Endothelial cell of umbilical vein (primary cell): Measurements from ENCODE around the gene VSX2. TPM values are rescaled to one million over a fixed set of nuclear protein-coding genes. Genes with fewer than 3 reads are reported as not detected.

Source experiments
- BruUV-seq: library from RNA; stranded (reverse); fragments of 400-500 nt; replicated peaks from 2 replicates; lab custom pipeline; 2021; lab: Mats Ljungman, UMichigan
- CTCF ChIA-PET: fragments of 300-600, 350-600 bp; sonication (Branson Sonifier 250); formaldehyde crosslinking; loops from one replicate; lab custom pipeline; 2021; ENCODE audit warnings: antibody characterized with exemption, inconsistent platforms; lab: Charles Lee
- POLR2A ChIA-PET: fragments of 300-600, 350-600 bp; sonication (Branson Sonifier 250); formaldehyde crosslinking; loops from one replicate; lab custom pipeline; 2021; ENCODE audit warnings: antibody characterized with exemption, inconsistent platforms; lab: Charles Lee
- DNase-seq: peaks from one replicate; pipeline ENCODE4 v3.0.0-alpha.2; 2011; ENCODE audit warnings: low read depth, low spot score
- FAIRE-seq: peaks from 2 replicates; lab custom pipeline; 2011; peaks lifted over from hg19 to GRCh38; lab: Jason Lieb, UNC
- H2AFZ ChIP-seq: 2 replicates; pipeline ENCODE4 v1.6.0; 2012; ENCODE audit warnings: low read depth, low read length, control low read depth, inconsistent platforms
- H3K27ac ChIP-seq: 2 replicates; pipeline ENCODE4 v1.5.1; 2011; ENCODE audit warnings: low read depth, mild to moderate bottlenecking, control low read depth, low read length, moderate library complexity; ENCODE audit not compliant: insufficient read depth
- H3K27me3 ChIP-seq, 2 experiments: 2 replicates each; pipeline versions ENCODE4 v1.6.0 to v1.6.1; 2011; ENCODE audit warnings: low read length in 2 of 2, mixed read lengths in 1 of 2; ENCODE audit not compliant: control insufficient read depth in 2 of 2, insufficient read depth in 2 of 2
- H3K36me3 ChIP-seq, 2 experiments: 2 replicates in 1 of 2; 3 replicates in 1 of 2; pipeline ENCODE4 v1.5.1; 2011; ENCODE audit warnings: low read length in 2 of 2, mild to moderate bottlenecking in 1 of 2, moderate library complexity in 1 of 2; ENCODE audit not compliant: control insufficient read depth in 2 of 2, insufficient read depth in 2 of 2; ENCODE audit errors: extremely low read depth in 1 of 2
- H3K4me1 ChIP-seq: 3 replicates; pipeline ENCODE4 v1.5.1; 2011; ENCODE audit warnings: mild to moderate bottlenecking, low read length; ENCODE audit not compliant: control insufficient read depth, insufficient read depth; ENCODE audit errors: extremely low read depth
- H3K4me2 ChIP-seq: 2 replicates; pipeline ENCODE4 v1.6.1; 2011; ENCODE audit warnings: low read length, control low read depth, mixed read lengths; ENCODE audit not compliant: insufficient read depth
- H3K4me3 ChIP-seq, 3 experiments: fragments of 200-600 bp in 1 of 3; sonication (generic), shearing (Covaris generic) in 1 of 3; replicated peaks in 1 of 3; 2 replicates each; pipeline ENCODE4 v1.5.1; 2011 to 2016; ENCODE audit warnings: control low read depth in 3 of 3, low read length in 3 of 3, mild to moderate bottlenecking in 2 of 3, inconsistent platforms in 1 of 3, low read depth in 1 of 3, moderate library complexity in 1 of 3; ENCODE audit not compliant: insufficient read depth in 1 of 3
- H3K79me2 ChIP-seq: 2 replicates; pipeline ENCODE4 v1.6.0; 2012; ENCODE audit warnings: low read length, inconsistent platforms; ENCODE audit not compliant: control insufficient read depth, insufficient read depth
- H3K9ac ChIP-seq: replicated peaks from 2 replicates; pipeline ENCODE3; 2011; ENCODE audit warnings: low read length, control low read depth; ENCODE audit not compliant: insufficient read depth; ENCODE audit errors: extremely low read depth
- H3K9me1 ChIP-seq: replicated peaks from 3 replicates; pipeline ENCODE4 v1.6.0; 2011; ENCODE audit warnings: mild to moderate bottlenecking, low read length; ENCODE audit not compliant: control insufficient read depth, insufficient read depth; ENCODE audit errors: extremely low read depth
- H3K9me3 ChIP-seq: replicated peaks from 2 replicates; pipeline ENCODE4 v1.5.1; 2012; ENCODE audit warnings: low read length, inconsistent platforms; ENCODE audit not compliant: control insufficient read depth, insufficient read depth
- H4K20me1 ChIP-seq: replicated peaks from 2 replicates; pipeline ENCODE3; 2011; ENCODE audit warnings: mild to moderate bottlenecking, low read length; ENCODE audit not compliant: control insufficient read depth, insufficient read depth; ENCODE audit errors: extremely low read depth
- JUN ChIP-seq: IDR thresholded peaks from 2 replicates; pipeline ENCODE4 v1.6.1; 2011; ENCODE audit warnings: borderline replicate concordance, low read depth; ENCODE audit not compliant: insufficient read length, insufficient read depth
- POLR2AphosphoS5 ChIP-seq: IDR thresholded peaks from 2 replicates; pipeline ENCODE4 v1.6.1; 2012; ENCODE audit warnings: low read depth, mild to moderate bottlenecking, control low read depth, low read length, moderate library complexity; ENCODE audit not compliant: insufficient read depth
- dilution Hi-C: fragments of 300-500 bp; cut with MboI; formaldehyde crosslinking; loops from one replicate; pipeline ENCODE4 v1.15.0; 2019; ENCODE audit warnings: low sequenced_read_pairs; ENCODE audit not compliant: extremely low pct_ligation_motif_present
- intact Hi-C: fragments of 100-400 bp; cut with micrococcal nuclease; formaldehyde crosslinking; loops from one replicate; pipeline ENCODE4 v1.10.0; 2022
- polyA plus RNA-seq, 4 experiments: library from polyadenylated mRNA; depleted of rRNA in 3 of 4; stranded (reverse) in 3 of 4; unstranded in 1 of 4; fragments of >200 nt; gene quantifications; 2 replicates each; pipeline versions ENCODE4 v1.2.1 to v1.2.3, GENCODE V29; 2011 to 2012; ENCODE audit warnings: missing spikeins in 1 of 4
- total RNA-seq: library from RNA; stranded (reverse); gene quantifications from 2 replicates; pipeline ENCODE4 v1.2.3, GENCODE V29; 2021

Gene VSX2
- total and polyA plus RNA-seq, 2 donors (not counting 3 experiments of a cell fraction or from before 2014, with no cell fraction given), result not detected

- H3K27ac ChIP-seq, result no peak overlapping the region
- no peaks in the 10 kb centered on the region for H3K36me3 ChIP-seq
- no TSS peak for BruUV-seq
- H3K9me3 ChIP-seq, result no peaks in the 10 kb centered on the region
- no peak for DNase-seq
- no peak overlapping the region for H3K4me3 ChIP-seq
- no peak for TF ChIP-seq POLR2AphosphoS5
- no peak for FAIRE-seq
- no peak overlapping the region for H2AFZ ChIP-seq
- no peaks in the 10 kb centered on the region for H3K9me1 ChIP-seq
- ChIA-PET POLR2A (no interaction called here), CTCF (no interaction called here)
- H3K27me3 ChIP-seq, result peaks cover 9 to 11% of the 10 kb centered on the region in 2 experiments
- dilution Hi-C loops (no loop called here), intact Hi-C loops (no loop called here)
- no peaks in the 10 kb centered on the region for H3K4me1 ChIP-seq
- no peak overlapping the region for H3K4me2 ChIP-seq
- no peak overlapping the region for H3K9ac ChIP-seq
- no peaks in the 10 kb centered on the region for H3K79me2 ChIP-seq
- H4K20me1 ChIP-seq, result no peaks in the 10 kb centered on the region
Observed at GRCh38 chr14:74223016-74223415, 16.2 kb upstream of the VSX2 start.

DNA sequence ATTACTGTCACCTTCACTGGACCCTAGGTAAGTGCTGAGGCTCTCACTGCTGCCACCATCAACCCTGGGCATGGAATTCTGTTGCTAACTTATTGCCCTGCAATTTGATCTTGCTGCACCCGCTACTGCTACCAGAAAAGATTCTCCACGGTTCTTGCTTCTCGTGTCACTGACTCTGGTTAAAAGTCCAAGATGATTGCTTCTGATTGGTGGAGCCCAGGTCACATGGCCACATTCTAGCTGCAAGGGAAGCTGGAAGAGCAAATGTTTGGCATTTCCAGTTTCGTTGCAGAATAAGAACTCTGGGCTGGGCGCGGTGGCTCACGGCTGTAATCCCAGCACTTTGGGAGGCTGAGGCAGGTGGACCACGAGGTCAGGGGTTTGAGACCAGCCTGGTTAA is 7.5 kb upstream of the VSX2 start:
- Histone ChIP-seq H3K9me1 (no peaks in the 10 kb centered on the region), H4K20me1 (no peaks in the 10 kb centered on the region), H3K9me3 (no peaks in the 10 kb centered on the region), H3K4me1 (no peaks in the 10 kb centered on the region), H3K4me2 (no peak overlapping the region), H3K79me2 (no peaks in the 10 kb centered on the region), H3K27me3 (peaks cover 11 to 17% of the 10 kb centered on the region in 2 experiments), H3K4me3 (no peak overlapping the region), H3K9ac (no peak overlapping the region), H3K27ac (no peak overlapping the region), H3K36me3 (no peaks in the 10 kb centered on the region), H2AFZ (no peak overlapping the region)
- intact Hi-C loops, result no loop called here
- no TSS peak for BruUV-seq
- no peak for TF ChIP-seq JUN
- ChIA-PET POLR2A (no interaction called here), CTCF (interaction anchor here (1.1 kb wide), 1 partner anchor 13 kb away, joined by 3 read pairs; no protein-coding TSS in a partner anchor)
- DNase-seq, result no peak
- no peak for FAIRE-seq
- dilution Hi-C loops, result no loop called here
